Ascending aorta (tissue), 2 donors: ENCODE results near the gene PROSER3. TPM values are rescaled to one million over a fixed set of nuclear protein-coding genes. Genes with fewer than 3 reads are reported as not detected.

Experiments
- DNase-seq, 2 donors: peaks; one replicate each; pipeline ENCODE4 v3.0.0-alpha.2; 2019; ENCODE audit warnings: low spot score in 2 of 2
- H3K27ac ChIP-seq, 2 donors: fragments of 200-600 bp; sonication (generic); one replicate each; pipeline ENCODE4 v1.5.1; 2016 to 2017; ENCODE audit warnings: mild to moderate bottlenecking in 1 of 2
- H3K27me3 ChIP-seq: fragments of 200-600 bp; sonication (generic); one replicate; pipeline ENCODE4 v1.5.1; 2017
- H3K36me3 ChIP-seq, 2 donors: fragments of 200-600 bp; sonication (generic); one replicate each; pipeline ENCODE4 v1.5.1; 2016
- H3K4me1 ChIP-seq, 2 donors: fragments of 200-600 bp; sonication (generic); one replicate each; pipeline ENCODE4 v1.5.1; 2016 to 2017; ENCODE audit warnings: mild to moderate bottlenecking in 1 of 2
- H3K4me3 ChIP-seq, 2 donors: fragments of 200-600 bp; sonication (generic); one replicate each; pipeline ENCODE4 v1.5.1; 2016 to 2017; ENCODE audit warnings: mild to moderate bottlenecking in 1 of 2
- H3K9me3 ChIP-seq, 2 donors: fragments of 200-600 bp; sonication (generic); one replicate each; pipeline ENCODE4 v1.5.1; 2016
- intact Hi-C: fragments of 100-400 bp; cut with DNase I; formaldehyde crosslinking; loops from one replicate; pipeline ENCODE4 v1.15.1; 2023
- total RNA-seq: library from RNA; depleted of rRNA; stranded (reverse); fragments of >200 nt; gene quantifications from one replicate; pipeline ENCODE4 v1.1.0, GENCODE V29; 2016
- TF ChIP-seq, protein P1 (sequence below), 3 experiments: fragments of 200-600 bp in 2 of 3; fragments of 450-650 bp in 1 of 3; sonication (generic) in 2 of 3; IDR thresholded peaks; one replicate each; pipeline ENCODE4 v1.5.1; 2016 to 2019; ENCODE audit warnings: antibody characterized with exemption in 3 of 3, mild to moderate bottlenecking in 1 of 3, moderate library complexity in 1 of 3

PROSER3 gene
- total RNA-seq, 1 donor from 2014 or later = 6.5 TPM

DNA sequence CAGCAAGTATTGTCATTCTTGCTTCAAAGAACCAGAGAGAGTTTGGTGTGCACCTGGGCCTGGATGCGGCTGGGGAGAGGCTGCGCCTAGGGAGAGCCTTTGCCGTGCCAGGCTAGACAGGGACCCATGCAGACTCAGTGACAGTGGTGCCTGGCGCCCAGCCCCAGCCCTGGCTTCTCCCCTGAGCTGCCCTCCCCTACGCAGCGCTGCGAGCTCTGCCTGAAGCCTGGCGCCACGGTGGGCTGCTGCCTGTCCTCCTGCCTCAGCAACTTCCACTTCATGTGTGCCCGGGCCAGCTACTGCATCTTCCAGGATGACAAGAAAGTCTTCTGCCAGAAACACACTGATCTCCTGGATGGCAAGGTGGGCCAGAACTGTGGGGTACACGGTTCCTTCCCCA lies 28.2 kb upstream of the PROSER3 start:
- H3K27ac ChIP-seq = no peak overlapping the region
- intact Hi-C loops = no loop called here
- H3K27me3 ChIP-seq = no peaks in the 10 kb centered on the region
- DNase-seq = no peak
- H3K4me1 ChIP-seq = no peaks in the 10 kb centered on the region
- H3K4me3 ChIP-seq = no peak overlapping the region
- H3K36me3 ChIP-seq = peaks cover 96 to 97% of the 10 kb centered on the region in 2 donors
- H3K9me3 ChIP-seq = no peaks in the 10 kb centered on the region
- TF ChIP-seq, protein P1, sequence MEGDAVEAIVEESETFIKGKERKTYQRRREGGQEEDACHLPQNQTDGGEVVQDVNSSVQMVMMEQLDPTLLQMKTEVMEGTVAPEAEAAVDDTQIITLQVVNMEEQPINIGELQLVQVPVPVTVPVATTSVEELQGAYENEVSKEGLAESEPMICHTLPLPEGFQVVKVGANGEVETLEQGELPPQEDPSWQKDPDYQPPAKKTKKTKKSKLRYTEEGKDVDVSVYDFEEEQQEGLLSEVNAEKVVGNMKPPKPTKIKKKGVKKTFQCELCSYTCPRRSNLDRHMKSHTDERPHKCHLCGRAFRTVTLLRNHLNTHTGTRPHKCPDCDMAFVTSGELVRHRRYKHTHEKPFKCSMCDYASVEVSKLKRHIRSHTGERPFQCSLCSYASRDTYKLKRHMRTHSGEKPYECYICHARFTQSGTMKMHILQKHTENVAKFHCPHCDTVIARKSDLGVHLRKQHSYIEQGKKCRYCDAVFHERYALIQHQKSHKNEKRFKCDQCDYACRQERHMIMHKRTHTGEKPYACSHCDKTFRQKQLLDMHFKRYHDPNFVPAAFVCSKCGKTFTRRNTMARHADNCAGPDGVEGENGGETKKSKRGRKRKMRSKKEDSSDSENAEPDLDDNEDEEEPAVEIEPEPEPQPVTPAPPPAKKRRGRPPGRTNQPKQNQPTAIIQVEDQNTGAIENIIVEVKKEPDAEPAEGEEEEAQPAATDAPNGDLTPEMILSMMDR (IDR thresholded peaks at IDR 0.05) = no peak

DNA sequence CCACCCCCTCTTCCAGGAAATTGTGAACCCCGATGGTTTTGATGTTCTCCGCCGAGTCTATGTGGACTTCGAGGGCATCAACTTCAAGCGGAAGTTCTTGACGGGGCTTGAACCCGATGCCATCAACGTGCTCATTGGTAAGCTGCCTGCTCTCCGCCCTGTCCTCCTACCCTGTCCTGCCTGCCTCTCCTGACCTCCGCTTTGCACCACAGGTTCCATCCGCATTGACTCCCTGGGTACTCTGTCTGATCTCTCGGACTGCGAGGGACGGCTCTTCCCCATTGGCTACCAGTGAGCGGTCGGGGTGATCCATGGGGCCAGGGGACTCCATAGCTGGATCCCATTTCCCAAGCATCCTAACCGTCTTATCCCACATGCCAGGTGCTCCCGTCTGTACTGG lies 27.6 kb upstream of the PROSER3 start:
- Histone ChIP-seq H3K4me3 (no peak overlapping the region), H3K36me3 (peaks cover 96 to 97% of the 10 kb centered on the region in 2 donors), H3K27ac (no peak overlapping the region), H3K27me3 (no peaks in the 10 kb centered on the region), H3K9me3 (no peaks in the 10 kb centered on the region), H3K4me1 (no peaks in the 10 kb centered on the region)
- intact Hi-C loops = no loop called here
- TF ChIP-seq, protein P1 (IDR thresholded peaks at IDR 0.05) = no peak
- no peak for DNase-seq

DNA sequence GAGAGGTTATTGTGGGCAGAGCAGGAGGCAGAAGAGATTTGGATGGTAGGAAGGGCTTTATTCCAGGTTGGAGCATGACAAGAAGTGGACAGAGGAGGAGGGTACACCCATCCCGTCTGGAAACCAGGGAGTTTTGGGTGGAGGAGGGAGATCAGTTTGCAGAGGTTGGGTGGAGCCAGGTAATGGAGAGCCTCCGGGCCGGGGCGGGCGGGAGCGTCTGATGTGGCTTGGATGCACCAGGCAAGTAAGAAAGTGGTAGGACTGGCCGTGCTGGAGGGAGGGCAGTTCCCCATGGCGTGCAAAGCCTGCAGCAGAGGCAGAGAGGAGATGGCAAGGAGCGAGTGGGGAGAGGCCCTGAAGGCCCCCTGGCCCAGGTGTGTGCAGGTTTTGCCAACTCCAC lies 26.6 kb upstream of the PROSER3 start:
- H3K36me3 ChIP-seq = peaks cover 87 to 94% of the 10 kb centered on the region in 2 donors
- no peaks in the 10 kb centered on the region for H3K9me3 ChIP-seq
- TF ChIP-seq, protein P1 (IDR thresholded peaks at IDR 0.05) = no peak
- no peaks in the 10 kb centered on the region for H3K4me1 ChIP-seq
- H3K27me3 ChIP-seq = no peaks in the 10 kb centered on the region
- intact Hi-C loops = no loop called here
- H3K4me3 ChIP-seq = no peak overlapping the region
- DNase-seq = no peak
- H3K27ac ChIP-seq = no peak overlapping the region

DNA sequence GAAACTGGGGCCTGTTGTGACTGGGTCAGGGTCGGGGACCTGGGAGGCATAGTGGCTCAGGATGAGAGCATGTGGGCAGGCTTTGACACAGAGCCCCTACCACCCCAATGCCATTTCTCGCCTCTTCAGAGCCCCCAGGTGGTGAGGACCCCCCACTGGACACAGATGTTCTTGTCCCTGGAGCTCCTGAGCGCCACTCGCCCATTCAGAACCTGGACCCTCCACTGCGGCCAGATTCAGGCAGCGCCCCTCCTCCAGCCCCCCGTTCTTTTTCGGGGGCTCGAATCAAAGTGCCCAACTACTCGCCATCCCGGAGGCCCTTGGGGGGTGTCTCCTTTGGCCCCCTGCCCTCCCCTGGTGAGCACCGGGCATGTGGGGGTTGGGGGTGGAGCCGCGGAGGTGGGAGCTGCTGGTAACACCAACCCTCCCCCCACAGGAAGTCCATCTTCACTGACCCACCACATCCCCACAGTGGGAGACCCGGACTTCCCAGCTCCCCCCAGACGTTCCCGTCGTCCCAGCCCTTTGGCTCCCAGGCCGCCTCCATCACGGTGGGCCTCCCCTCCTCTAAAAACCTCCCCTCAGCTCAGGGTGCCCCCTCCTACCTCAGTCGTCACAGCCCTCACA lies 26.1 kb upstream of the PROSER3 start:
- Histone ChIP-seq H3K4me1 (no peaks in the 10 kb centered on the region), H3K9me3 (no peaks in the 10 kb centered on the region), H3K27me3 (no peaks in the 10 kb centered on the region), H3K36me3 (peaks cover 84 to 94% of the 10 kb centered on the region in 2 donors), H3K27ac (no peak overlapping the region), H3K4me3 (no peak overlapping the region)
- TF ChIP-seq, protein P1 (IDR thresholded peaks at IDR 0.05) = no peak
- no peak for DNase-seq
- intact Hi-C loops = no loop called here

DNA sequence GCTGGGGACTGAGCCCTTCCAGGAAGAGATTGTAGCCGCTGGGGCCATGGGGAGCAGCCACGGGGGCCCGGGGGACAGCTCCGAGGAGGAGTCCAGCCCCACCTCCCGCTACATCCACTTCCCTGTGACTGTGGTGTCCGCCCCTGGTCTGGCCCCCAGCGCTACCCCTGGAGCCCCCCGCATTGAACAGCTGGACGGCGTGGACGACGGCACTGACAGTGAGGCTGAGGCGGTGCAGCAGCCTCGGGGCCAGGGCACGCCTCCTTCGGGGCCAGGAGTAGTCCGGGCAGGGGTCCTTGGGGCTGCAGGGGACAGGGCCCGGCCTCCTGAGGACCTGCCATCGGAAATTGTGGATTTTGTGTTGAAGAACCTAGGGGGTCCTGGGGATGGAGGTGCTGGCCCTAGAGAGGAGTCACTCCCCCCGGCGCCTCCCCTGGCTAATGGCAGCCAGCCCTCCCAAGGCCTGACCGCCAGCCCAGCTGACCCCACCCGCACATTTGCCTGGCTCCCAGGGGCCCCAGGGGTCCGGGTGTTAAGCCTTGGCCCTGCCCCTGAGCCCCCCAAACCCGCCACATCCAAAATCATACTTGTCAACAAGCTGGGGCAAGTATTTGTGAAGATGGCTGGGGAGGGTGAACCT lies 25.3 kb upstream of the PROSER3 start:
- H3K4me1 ChIP-seq = no peaks in the 10 kb centered on the region
- no peak for DNase-seq
- no peaks in the 10 kb centered on the region for H3K9me3 ChIP-seq
- no peaks in the 10 kb centered on the region for H3K27me3 ChIP-seq
- H3K4me3 ChIP-seq = no peak overlapping the region
- peaks cover 84 to 94% of the 10 kb centered on the region in 2 donors for H3K36me3 ChIP-seq
- TF ChIP-seq, protein P1 (IDR thresholded peaks at IDR 0.05) = no peak
- H3K27ac ChIP-seq = no peak overlapping the region
- intact Hi-C loops = no loop called here
